K562 (cell line): Measurements from ENCODE around the gene RFX7. TPM values are rescaled to one million over a fixed set of nuclear protein-coding genes. Genes with fewer than 3 reads are reported as not detected.

Source experiments
- HNRNPL ChIP-seq: fragments of 200-400 bp; formaldehyde crosslinking; IDR thresholded peaks from 2 replicates; pipeline ENCODE4 v1.6.1; 2017; ENCODE audit warnings: low read depth, mild to moderate bottlenecking, low read length
- TEAD1 ChIP-seq, 2 experiments: fragments of 450-650 bp in 1 of 2; sonication (generic) in 1 of 2; formaldehyde crosslinking; IDR thresholded peaks; 2 replicates each; pipeline versions ENCODE4 v1.4.0 to v1.8.0; 2020 to 2022; ENCODE audit warnings: mild to moderate bottlenecking in 2 of 2, missing genetic modification reagents in 1 of 2
- ZNF3 ChIP-seq: fragments of 250-450 bp; sonication (Bioruptor Pico); IDR thresholded peaks from 2 replicates; pipeline ENCODE4 v1.5.0; 2021; ENCODE audit warnings: mild to moderate bottlenecking, moderate library complexity
- polyA plus RNA-seq, 8 experiments: library from polyadenylated mRNA; depleted of rRNA in 4 of 8; stranded (reverse) in 5 of 8; unstranded in 3 of 8; fragments of >200 nt; fragmentation: Nextera tagmentation in 2 of 8; fragmentation: Illumina TruSeq in 1 of 8; extraction: Ambion mirVana in 2 of 8; extraction: Trizol in 1 of 8; gene quantifications; 2 replicates each; pipeline versions ENCODE4 v1.2.1 to v1.2.3, GENCODE V29; 2011 to 2014; ENCODE audit warnings: inconsistent platforms in 1 of 8, missing spikeins in 1 of 8
- total RNA-seq, 7 experiments: library from RNA; depleted of rRNA in 6 of 7; stranded (reverse); fragments of >200 nt in 6 of 7; fragmentation: Illumina TruSeq in 2 of 7; extraction: Trizol in 2 of 7; gene quantifications; 2 replicates each; pipeline versions ENCODE4 v1.2.1 to v1.2.3, GENCODE V29; 2011 to 2021; ENCODE audit warnings: low replicate concordance in 1 of 7
- TF ChIP-seq, protein P1 (sequence below), 2 experiments: fragments of 450-650 bp; formaldehyde crosslinking in 1 of 2; IDR thresholded peaks; 2 replicates each; pipeline versions ENCODE4 v1.4.0 to v1.6.1; 2014 to 2020; ENCODE audit warnings: mild to moderate bottlenecking in 2 of 2, borderline replicate concordance in 1 of 2, low read depth in 1 of 2
- TF ChIP-seq, protein P2 (sequence below): IDR thresholded peaks from 2 replicates; pipeline ENCODE4 v1.6.1; 2011; ENCODE audit warnings: borderline replicate concordance, low read depth, mild to moderate bottlenecking, moderate library complexity, low read length; ENCODE audit not compliant: insufficient read depth, poor library complexity, severe bottlenecking
- TF ChIP-seq, protein P3 (sequence below): fragments of 450-650 bp; IDR thresholded peaks from 2 replicates; pipeline ENCODE4 v1.6.1; 2016; ENCODE audit warnings: low read depth

The RFX7 gene
- total and polyA plus RNA-seq, 9 of the 15 experiments (the other 6 are each of a cell fraction or from before 2014, with no cell fraction given), result 2.4 to 17.9 (median 6.3) TPM

DNA sequence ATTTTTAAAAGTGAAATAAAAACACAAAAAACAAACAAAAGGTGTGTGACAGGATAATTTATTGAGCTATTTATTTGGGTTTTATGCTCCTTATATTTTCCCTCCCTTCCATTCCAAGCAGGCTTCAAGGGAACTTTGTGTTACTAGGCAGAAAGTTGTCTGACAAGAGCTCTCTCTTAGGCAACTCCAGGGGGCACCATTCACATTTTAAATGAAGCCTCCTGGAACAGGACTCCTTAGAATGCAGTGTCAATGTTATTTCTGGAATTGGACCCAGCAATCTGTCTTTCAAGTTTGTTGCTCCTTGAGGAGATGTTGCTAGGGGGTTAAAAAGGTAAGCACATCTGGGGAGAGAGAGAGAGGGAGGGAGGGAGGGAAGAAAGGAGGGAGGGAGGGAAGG is 5.4 kb upstream of the RFX7 start (continued):
- TF ChIP-seq, protein P1, sequence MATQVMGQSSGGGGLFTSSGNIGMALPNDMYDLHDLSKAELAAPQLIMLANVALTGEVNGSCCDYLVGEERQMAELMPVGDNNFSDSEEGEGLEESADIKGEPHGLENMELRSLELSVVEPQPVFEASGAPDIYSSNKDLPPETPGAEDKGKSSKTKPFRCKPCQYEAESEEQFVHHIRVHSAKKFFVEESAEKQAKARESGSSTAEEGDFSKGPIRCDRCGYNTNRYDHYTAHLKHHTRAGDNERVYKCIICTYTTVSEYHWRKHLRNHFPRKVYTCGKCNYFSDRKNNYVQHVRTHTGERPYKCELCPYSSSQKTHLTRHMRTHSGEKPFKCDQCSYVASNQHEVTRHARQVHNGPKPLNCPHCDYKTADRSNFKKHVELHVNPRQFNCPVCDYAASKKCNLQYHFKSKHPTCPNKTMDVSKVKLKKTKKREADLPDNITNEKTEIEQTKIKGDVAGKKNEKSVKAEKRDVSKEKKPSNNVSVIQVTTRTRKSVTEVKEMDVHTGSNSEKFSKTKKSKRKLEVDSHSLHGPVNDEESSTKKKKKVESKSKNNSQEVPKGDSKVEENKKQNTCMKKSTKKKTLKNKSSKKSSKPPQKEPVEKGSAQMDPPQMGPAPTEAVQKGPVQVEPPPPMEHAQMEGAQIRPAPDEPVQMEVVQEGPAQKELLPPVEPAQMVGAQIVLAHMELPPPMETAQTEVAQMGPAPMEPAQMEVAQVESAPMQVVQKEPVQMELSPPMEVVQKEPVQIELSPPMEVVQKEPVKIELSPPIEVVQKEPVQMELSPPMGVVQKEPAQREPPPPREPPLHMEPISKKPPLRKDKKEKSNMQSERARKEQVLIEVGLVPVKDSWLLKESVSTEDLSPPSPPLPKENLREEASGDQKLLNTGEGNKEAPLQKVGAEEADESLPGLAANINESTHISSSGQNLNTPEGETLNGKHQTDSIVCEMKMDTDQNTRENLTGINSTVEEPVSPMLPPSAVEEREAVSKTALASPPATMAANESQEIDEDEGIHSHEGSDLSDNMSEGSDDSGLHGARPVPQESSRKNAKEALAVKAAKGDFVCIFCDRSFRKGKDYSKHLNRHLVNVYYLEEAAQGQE (IDR thresholded peaks at IDR 0.05; ENCODE audit: borderline replicate concordance), result peak; percentile 78
- TF ChIP-seq, protein P1 (CRISPR knock-in tag; IDR thresholded peaks at IDR 0.05; ENCODE audit: low read depth), result no peak
- no peak for TF ChIP-seq ZNF3 (CRISPR knock-in tag)
- TF ChIP-seq HNRNPL, result no peak
- TF ChIP-seq TEAD1 (CRISPR knock-in tag; IDR thresholded peaks at IDR 0.05), result no peak
- TF ChIP-seq, protein P2, sequence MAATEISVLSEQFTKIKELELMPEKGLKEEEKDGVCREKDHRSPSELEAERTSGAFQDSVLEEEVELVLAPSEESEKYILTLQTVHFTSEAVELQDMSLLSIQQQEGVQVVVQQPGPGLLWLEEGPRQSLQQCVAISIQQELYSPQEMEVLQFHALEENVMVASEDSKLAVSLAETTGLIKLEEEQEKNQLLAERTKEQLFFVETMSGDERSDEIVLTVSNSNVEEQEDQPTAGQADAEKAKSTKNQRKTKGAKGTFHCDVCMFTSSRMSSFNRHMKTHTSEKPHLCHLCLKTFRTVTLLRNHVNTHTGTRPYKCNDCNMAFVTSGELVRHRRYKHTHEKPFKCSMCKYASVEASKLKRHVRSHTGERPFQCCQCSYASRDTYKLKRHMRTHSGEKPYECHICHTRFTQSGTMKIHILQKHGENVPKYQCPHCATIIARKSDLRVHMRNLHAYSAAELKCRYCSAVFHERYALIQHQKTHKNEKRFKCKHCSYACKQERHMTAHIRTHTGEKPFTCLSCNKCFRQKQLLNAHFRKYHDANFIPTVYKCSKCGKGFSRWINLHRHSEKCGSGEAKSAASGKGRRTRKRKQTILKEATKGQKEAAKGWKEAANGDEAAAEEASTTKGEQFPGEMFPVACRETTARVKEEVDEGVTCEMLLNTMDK, result peak; percentile 39
- TF ChIP-seq, protein P3, sequence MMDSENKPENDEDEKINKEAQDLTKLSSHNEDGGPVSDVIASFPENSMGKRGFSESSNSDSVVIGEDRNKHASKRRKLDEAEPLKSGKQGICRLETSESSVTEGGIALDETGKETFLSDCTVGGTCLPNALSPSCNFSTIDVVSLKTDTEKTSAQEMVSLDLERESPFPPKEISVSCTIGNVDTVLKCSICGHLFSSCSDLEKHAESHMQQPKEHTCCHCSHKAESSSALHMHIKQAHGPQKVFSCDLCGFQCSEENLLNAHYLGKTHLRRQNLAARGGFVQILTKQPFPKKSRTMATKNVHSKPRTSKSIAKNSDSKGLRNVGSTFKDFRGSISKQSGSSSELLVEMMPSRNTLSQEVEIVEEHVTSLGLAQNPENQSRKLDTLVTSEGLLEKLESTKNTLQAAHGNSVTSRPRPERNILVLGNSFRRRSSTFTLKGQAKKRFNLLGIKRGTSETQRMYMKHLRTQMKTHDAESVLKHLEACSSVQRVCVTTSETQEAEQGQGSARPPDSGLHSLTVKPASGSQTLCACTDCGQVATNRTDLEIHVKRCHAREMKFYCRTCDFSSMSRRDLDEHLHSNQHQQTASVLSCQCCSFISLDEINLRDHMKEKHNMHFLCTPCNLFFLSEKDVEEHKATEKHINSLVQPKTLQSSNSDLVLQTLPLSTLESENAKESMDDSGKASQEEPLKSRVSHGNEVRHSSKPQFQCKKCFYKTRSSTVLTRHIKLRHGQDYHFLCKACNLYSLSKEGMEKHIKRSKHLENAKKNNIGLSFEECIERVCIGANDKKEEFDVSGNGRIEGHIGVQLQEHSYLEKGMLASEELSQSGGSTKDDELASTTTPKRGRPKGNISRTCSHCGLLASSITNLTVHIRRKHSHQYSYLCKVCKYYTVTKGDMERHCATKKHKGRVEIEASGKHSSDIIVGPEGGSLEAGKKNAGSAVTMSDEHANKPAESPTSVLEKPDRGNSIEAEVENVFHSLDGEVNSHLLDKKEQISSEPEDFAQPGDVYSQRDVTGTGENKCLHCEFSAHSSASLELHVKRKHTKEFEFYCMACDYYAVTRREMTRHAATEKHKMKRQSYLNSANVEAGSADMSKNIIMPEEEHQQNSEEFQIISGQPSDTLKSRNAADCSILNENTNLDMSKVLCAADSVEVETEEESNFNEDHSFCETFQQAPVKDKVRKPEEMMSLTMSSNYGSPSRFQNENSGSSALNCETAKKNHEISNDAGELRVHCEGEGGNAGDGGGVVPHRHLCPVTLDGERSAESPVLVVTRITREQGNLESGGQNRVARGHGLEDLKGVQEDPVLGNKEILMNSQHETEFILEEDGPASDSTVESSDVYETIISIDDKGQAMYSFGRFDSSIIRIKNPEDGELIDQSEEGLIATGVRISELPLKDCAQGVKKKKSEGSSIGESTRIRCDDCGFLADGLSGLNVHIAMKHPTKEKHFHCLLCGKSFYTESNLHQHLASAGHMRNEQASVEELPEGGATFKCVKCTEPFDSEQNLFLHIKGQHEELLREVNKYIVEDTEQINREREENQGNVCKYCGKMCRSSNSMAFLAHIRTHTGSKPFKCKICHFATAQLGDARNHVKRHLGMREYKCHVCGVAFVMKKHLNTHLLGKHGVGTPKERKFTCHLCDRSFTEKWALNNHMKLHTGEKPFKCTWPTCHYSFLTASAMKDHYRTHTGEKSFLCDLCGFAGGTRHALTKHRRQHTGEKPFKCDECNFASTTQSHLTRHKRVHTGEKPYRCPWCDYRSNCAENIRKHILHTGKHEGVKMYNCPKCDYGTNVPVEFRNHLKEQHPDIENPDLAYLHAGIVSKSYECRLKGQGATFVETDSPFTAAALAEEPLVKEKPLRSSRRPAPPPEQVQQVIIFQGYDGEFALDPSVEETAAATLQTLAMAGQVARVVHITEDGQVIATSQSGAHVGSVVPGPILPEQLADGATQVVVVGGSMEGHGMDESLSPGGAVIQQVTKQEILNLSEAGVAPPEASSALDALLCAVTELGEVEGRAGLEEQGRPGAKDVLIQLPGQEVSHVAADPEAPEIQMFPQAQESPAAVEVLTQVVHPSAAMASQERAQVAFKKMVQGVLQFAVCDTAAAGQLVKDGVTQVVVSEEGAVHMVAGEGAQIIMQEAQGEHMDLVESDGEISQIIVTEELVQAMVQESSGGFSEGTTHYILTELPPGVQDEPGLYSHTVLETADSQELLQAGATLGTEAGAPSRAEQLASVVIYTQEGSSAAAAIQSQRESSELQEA, result no peak
